Activated naive CD8-positive, alpha-beta T cell treated with anti-CD3 and anti-CD28 coated beads for 36 hours (primary cell): ENCODE data around the gene DAND5. TPM values are rescaled to one million over a fixed set of nuclear protein-coding genes. Genes with fewer than 3 reads are reported as not detected.
A peak's percentile ranks its signal among the peaks of the same experiment; 100 is the strongest.

ENCODE experiments used
- DNase-seq: peaks from one replicate; pipeline ENCODE4 v3.0.0; 2021
- H3K27ac Mint-ChIP-seq: one replicate; pipeline ENCODE4 v1.8.0; 2022; ENCODE audit warnings: mild to moderate bottlenecking, moderate library complexity, mixed read lengths
- H3K27me3 Mint-ChIP-seq: one replicate; pipeline ENCODE4 v1.8.0; 2022; ENCODE audit warnings: mild to moderate bottlenecking, mixed read lengths
- H3K36me3 Mint-ChIP-seq: one replicate; pipeline ENCODE4 v1.8.0; 2021; ENCODE audit warnings: mild to moderate bottlenecking, mixed read lengths
- H3K4me1 Mint-ChIP-seq: one replicate; pipeline ENCODE4 v1.8.0; 2021; ENCODE audit warnings: mixed read lengths
- H3K4me3 Mint-ChIP-seq: one replicate; pipeline ENCODE4 v1.8.0; 2022; ENCODE audit warnings: mild to moderate bottlenecking, moderate library complexity, mixed read lengths
- H3K9me3 Mint-ChIP-seq: one replicate; pipeline ENCODE4 v1.8.0; 2022; ENCODE audit warnings: mixed read lengths
- total RNA-seq, 2 experiments: library from RNA; stranded (reverse); gene quantifications; one replicate each; pipeline ENCODE4 v1.2.3, GENCODE V29; 2021

Gene DAND5
- total RNA-seq = not detected

GRCh38 chr19:12969292-12969988 is at the start of gene DAND5:
Gene DAND5, plus strand, starts transcription at chr19:12969576. Its CDS starts 85 bp downstream, at chr19:12969661.
- Mint-ChIP-seq H3K27me3 (no peaks in the 10 kb centered on the region), H3K4me1 (peaks cover 10% of the 10 kb centered on the region), H3K36me3 (no peaks in the 10 kb centered on the region), H3K27ac (peak within 1 kb of the TSS; percentile 39), H3K4me3 (no peak within 1 kb of the TSS), H3K9me3 (no peaks in the 10 kb centered on the region)
- no peak for DNase-seq

GRCh38 chr19:12921047-12921446 is 48.3 kb upstream of the DAND5 start:
- H3K4me1 Mint-ChIP-seq = peaks cover 13% of the 10 kb centered on the region
- H3K27me3 Mint-ChIP-seq = peaks cover 4% of the 10 kb centered on the region
- H3K27ac Mint-ChIP-seq = peak overlapping the region; percentile 19
- no peak for DNase-seq
- H3K9me3 Mint-ChIP-seq = no peaks in the 10 kb centered on the region
- no peak overlapping the region for H3K4me3 Mint-ChIP-seq
- peaks cover 30% of the 10 kb centered on the region for H3K36me3 Mint-ChIP-seq

GRCh38 chr19:12922959-12923358 is 46.4 kb upstream of the DAND5 start:
- no peaks in the 10 kb centered on the region for H3K9me3 Mint-ChIP-seq
- peaks cover 4% of the 10 kb centered on the region for H3K27me3 Mint-ChIP-seq
- peaks cover 43% of the 10 kb centered on the region for H3K36me3 Mint-ChIP-seq
- H3K27ac Mint-ChIP-seq = no peak overlapping the region
- no peak for DNase-seq
- H3K4me3 Mint-ChIP-seq = no peak overlapping the region
- peaks cover 13% of the 10 kb centered on the region for H3K4me1 Mint-ChIP-seq

- Mint-ChIP-seq H3K36me3 (peaks cover 44% of the 10 kb centered on the region), H3K27me3 (no peaks in the 10 kb centered on the region), H3K9me3 (no peaks in the 10 kb centered on the region), H3K4me1 (peaks cover 3% of the 10 kb centered on the region), H3K27ac (no peak overlapping the region), H3K4me3 (no peak overlapping the region)
- no peak for DNase-seq
Measured at GRCh38 chr19:12924621-12925310, 44.6 kb upstream of the DAND5 start.

- Mint-ChIP-seq H3K4me3 (no peak overlapping the region), H3K27me3 (no peaks in the 10 kb centered on the region), H3K36me3 (peaks cover 38% of the 10 kb centered on the region), H3K9me3 (no peaks in the 10 kb centered on the region), H3K4me1 (peaks cover 18% of the 10 kb centered on the region), H3K27ac (peak overlapping the region; percentile 42)
- no peak for DNase-seq
Measured at GRCh38 chr19:12930002-12930645, 39.3 kb upstream of the DAND5 start.

GRCh38 chr19:12932392-12933286 is 36.7 kb upstream of the DAND5 start:
- Mint-ChIP-seq H3K4me3 (peak overlapping the region; percentile 96), H3K27ac (peak overlapping the region; percentile 86), H3K27me3 (no peaks in the 10 kb centered on the region), H3K36me3 (peaks cover 24% of the 10 kb centered on the region), H3K4me1 (peaks cover 28% of the 10 kb centered on the region), H3K9me3 (no peaks in the 10 kb centered on the region)
- no peak for DNase-seq

GRCh38 chr19:12933287-12934072 is 35.9 kb upstream of the DAND5 start, which contains the start of gene FARSA:
Gene FARSA, minus strand, starts transcription at chr19:12933711. Its CDS starts 15 bp downstream, at chr19:12933696.
- Mint-ChIP-seq H3K27ac (peak within 1 kb of the TSS; percentile 86), H3K27me3 (no peaks in the 10 kb centered on the region), H3K36me3 (peaks cover 21% of the 10 kb centered on the region), H3K4me3 (peak within 1 kb of the TSS; percentile 96), H3K4me1 (peaks cover 31% of the 10 kb centered on the region), H3K9me3 (no peaks in the 10 kb centered on the region)
- DNase-seq = peak; percentile 84

- no peak overlapping the region for H3K4me3 Mint-ChIP-seq
- peaks cover 40% of the 10 kb centered on the region for H3K4me1 Mint-ChIP-seq
- no peaks in the 10 kb centered on the region for H3K9me3 Mint-ChIP-seq
- peaks cover 31% of the 10 kb centered on the region for H3K36me3 Mint-ChIP-seq
- H3K27me3 Mint-ChIP-seq = no peaks in the 10 kb centered on the region
- no peak for DNase-seq
- H3K27ac Mint-ChIP-seq = no peak overlapping the region
Measured at GRCh38 chr19:12935071-12935470, 34.3 kb upstream of the DAND5 start.

GRCh38 chr19:12936582-12936981 is 32.8 kb upstream of the DAND5 start:
- Mint-ChIP-seq H3K9me3 (no peaks in the 10 kb centered on the region), H3K4me1 (peaks cover 46% of the 10 kb centered on the region), H3K27ac (peak overlapping the region; percentile 40), H3K36me3 (peaks cover 44% of the 10 kb centered on the region), H3K4me3 (peak overlapping the region; percentile 23), H3K27me3 (no peaks in the 10 kb centered on the region)
- DNase-seq = no peak

GRCh38 chr19:12937093-12937926 is 32.1 kb upstream of the DAND5 start:
- H3K9me3 Mint-ChIP-seq = no peaks in the 10 kb centered on the region
- H3K36me3 Mint-ChIP-seq = peaks cover 46% of the 10 kb centered on the region
- H3K27me3 Mint-ChIP-seq = no peaks in the 10 kb centered on the region
- H3K4me1 Mint-ChIP-seq = peaks cover 47% of the 10 kb centered on the region
- DNase-seq = no peak
- peak overlapping the region; percentile 99 for H3K4me3 Mint-ChIP-seq
- H3K27ac Mint-ChIP-seq = peak overlapping the region; percentile 92

- Mint-ChIP-seq H3K36me3 (peaks cover 46% of the 10 kb centered on the region), H3K4me1 (peaks cover 49% of the 10 kb centered on the region), H3K27ac (peak within 1 kb of the TSS; percentile 92), H3K27me3 (no peaks in the 10 kb centered on the region), H3K9me3 (no peaks in the 10 kb centered on the region), H3K4me3 (peak within 1 kb of the TSS; percentile 99)
- DNase-seq = peak; percentile 98
Measured at GRCh38 chr19:12937927-12938778, 31.2 kb upstream of the DAND5 start, which contains the start of gene CALR. Gene CALR, plus strand, starts transcription at chr19:12938609. Its CDS starts 71 bp downstream, at chr19:12938680.

- peak overlapping the region; percentile 99 for H3K4me3 Mint-ChIP-seq
- H3K27me3 Mint-ChIP-seq = no peaks in the 10 kb centered on the region
- peak; percentile 44 for DNase-seq
- H3K27ac Mint-ChIP-seq = peak overlapping the region; percentile 92
- peaks cover 53% of the 10 kb centered on the region for H3K36me3 Mint-ChIP-seq
- H3K4me1 Mint-ChIP-seq = peaks cover 54% of the 10 kb centered on the region
- peaks cover 1% of the 10 kb centered on the region for H3K9me3 Mint-ChIP-seq
Measured at GRCh38 chr19:12938779-12939601, 30.4 kb upstream of the DAND5 start.
